ENCODE data around the gene ARMCX4.
"Not testable (repeated sequence)": the region's sequence is repeated elsewhere in the genome, so short reads cannot be mapped to it uniquely, and the experiment has no call there.

ARMCX4 gene

GRCh38 chrX:101485212-101485949 lies at the start of gene ARMCX4:
ARMCX4 (plus strand) TSS chrX:101485456; CDS start chrX:101488590, 3,134 bp downstream.
- FAIRE-seq: no peak

GRCh38 chrX:101442085-101442484 lies 43.2 kb upstream of the ARMCX4 start:
- no peak for FAIRE-seq

DNA sequence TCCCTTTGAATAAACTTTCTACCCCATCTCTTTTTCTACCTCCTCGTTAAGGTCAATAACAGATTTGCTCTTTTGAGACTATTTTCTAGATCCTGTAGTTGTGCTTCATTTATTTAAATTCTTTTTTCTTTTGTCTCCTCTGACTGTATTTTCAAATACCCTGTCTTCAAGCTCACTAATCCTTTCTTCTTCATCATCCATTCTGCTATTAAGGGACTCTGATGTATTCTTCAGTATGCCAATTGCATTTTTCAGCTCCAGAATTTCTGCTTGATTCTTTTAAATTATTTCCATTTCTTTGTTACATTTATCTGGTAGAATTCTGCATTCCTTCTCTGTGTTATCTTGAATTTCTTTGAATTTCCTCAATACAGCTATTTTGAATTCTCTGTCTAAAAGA lies 36.0 kb upstream of the ARMCX4 start:
- no peak for FAIRE-seq

DNA sequence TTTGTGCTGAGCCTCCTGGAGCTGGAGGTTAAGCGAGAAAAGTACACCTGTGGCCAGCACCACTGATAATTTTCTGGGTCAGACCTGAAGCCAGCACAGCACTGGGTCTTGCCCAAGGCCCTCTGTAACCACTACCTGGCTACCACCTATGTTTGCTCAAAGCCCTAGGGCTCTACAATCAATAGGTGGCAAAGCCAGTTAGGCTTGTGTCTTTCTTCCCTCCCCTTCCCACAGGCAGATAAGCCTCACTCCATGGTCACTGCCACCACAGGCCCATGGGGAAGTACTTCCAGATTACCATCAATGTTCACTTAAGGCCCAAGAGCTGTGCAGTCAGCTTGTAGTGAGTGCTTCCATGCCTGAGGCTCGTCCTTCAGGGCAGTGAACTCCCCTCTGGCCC lies 35.2 kb upstream of the ARMCX4 start:
- no peak for FAIRE-seq

DNA sequence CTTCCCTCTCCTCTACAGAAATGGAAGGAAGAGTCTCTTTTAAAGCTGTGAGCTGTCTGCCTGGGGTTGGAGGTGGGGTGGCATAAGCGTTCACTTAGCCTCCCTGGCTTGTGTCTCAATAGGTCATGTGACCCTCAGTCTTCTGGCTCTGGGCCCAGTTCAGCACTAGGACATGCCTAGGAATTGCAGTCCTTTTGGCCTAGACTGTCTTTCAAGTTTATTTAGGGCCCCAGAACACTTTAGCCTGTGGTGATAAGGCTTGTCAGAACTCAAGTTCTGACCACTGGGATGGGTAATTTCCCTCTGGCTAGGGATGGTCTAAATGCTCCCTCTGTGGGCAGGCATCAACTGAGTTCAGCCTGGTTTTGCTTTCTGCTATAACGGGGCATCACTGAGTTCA lies 34.3 kb upstream of the ARMCX4 start:
- FAIRE-seq: no peak

DNA sequence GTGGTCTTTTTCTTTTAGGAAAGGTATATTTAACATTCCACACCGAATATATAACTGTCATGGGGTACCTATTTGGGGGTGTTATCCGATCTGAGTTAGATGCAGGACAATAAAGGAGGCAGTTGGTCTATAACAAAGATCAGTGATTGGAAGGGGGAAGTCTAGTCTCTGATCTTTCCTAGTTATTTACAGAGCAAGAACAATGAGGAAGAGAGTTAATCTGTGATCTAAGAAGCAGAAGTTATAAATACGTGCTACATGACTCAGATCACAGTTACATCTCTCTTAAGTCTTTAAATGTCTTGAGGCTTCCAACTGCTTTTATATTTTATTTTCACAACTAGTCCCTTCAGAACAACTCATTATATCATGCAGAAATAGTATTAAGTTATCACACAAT lies 33.2 kb upstream of the ARMCX4 start:
- no peak for FAIRE-seq

DNA sequence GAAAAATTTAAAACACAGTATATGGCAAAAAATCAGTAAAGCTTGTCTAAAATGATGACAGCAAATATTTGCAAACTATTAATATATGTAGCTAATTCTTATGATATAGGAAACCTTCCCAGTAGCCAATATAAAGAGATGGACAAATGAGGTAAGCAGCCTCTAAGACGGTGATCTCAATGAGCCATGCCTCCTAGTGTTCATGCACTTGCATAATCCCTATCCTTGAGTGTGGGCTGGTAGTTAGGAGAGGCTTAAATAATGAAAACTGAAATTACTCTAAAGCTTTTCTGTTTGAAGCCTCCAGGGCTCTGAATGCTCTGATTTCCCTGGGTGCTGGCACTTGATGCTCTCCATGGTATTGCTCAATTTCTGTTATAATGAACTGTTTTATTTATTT lies 24.6 kb upstream of the ARMCX4 start:
- peak; percentile 11 for FAIRE-seq

DNA sequence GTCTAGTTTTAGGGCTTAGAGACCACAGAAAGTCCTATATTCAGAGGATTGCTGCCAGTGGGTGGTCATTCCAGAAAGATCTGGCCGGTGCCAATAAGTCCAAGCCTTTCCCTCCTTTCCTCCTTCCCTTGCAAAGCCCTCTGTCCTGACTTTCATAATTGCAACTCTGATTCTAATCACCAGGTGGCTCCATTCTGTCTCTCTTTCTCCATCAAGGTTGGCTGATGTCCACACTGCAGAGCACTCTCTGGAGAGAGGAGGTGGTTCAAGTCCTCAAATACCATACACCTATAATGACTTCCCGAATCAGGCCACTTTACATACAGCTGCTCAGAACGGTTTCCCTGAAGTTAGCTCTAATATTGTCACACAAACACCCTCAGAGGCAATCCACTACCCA lies 22.4 kb upstream of the ARMCX4 start:
- FAIRE-seq: peak; percentile 54

DNA sequence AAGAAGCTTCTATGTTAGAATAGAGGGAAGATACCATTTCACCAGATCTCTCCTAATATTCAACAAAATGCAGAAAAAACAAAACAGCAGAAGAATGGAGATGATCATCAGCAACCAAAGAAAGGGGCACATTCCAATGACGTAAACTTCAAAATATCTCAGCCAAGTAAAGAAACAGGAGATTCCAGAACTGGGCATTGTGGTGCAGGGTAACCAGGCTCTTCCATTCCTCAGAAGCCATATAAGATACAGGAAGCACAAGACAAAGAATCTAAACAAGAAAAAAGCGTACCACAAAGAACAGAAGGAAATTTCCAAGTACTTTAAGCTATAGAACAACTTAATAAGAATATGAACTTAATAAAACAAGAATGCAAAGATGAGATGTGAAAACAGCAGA lies 6.9 kb upstream of the ARMCX4 start:
- no peak for FAIRE-seq

- no peak for FAIRE-seq
Observed at GRCh38 chrX:101482296-101482695, 3.0 kb upstream of the ARMCX4 start.

- no peak for FAIRE-seq
Observed at GRCh38 chrX:101483705-101484104, 1.6 kb upstream of the ARMCX4 start.

DNA sequence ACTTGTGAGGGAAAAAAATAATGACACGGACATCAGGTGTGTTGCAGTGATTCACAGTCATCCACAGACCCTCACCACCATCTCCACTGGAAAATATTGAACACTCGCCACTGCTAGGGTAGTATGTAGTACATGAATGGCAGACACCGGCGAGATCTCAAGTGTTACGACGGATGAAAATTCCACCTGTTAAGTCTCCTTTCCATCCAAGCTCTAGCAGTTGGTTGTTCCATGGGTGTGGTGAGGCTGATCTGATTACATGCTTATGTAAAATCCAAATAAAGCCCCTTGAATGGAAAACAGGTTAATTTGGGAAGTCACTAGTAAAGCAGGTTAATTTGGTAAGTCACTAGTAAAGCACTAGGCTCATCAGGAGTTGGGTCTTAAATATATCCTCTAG lies 1.1 kb upstream of the ARMCX4 start:
- no peak for FAIRE-seq

- no peak for FAIRE-seq
Observed at GRCh38 chrX:101488796-101489195, 3.5 kb downstream of the ARMCX4 start.

DNA sequence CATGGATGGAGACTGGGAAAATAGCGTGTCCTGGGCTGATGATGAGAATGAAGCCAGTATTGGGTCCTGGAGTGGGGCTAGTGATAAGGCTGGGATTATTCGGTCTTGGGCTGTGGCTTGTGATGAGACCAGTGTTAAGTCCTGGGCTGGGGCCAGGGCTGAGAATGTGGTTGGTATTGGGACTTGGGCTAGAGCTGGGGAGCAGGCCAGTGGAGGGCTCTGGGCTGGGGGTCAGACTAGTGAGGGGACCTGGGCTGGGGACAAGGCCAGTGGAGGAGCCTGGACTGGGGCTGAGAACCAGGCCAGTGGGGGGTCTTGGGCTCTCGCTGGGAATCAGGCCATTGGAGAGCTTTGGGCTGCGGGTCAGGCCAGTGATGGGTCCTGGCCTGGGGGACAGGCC lies 6.7 kb downstream of the ARMCX4 start:
- FAIRE-seq: no peak

DNA sequence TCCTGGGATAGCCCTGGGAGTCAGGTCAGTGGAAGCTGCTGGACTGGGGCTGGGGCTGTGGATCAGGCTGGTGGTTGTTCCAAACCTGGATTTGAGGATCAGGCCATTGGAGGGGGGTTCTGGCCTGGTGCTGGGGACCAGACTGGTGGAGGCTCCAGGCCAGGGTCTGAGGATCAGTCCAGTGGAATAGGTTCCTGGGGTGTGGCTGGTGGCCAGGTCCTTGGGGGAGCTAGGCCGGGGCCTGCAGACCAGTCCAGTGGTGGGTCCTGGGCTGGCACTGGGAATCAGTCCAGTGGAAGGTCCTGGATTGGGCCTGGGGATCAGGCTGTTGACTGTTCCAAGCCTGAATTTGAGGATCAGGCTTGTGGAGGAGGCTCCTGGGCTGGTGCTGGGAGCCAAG lies 8.0 kb downstream of the ARMCX4 start:
- FAIRE-seq: no peak

DNA sequence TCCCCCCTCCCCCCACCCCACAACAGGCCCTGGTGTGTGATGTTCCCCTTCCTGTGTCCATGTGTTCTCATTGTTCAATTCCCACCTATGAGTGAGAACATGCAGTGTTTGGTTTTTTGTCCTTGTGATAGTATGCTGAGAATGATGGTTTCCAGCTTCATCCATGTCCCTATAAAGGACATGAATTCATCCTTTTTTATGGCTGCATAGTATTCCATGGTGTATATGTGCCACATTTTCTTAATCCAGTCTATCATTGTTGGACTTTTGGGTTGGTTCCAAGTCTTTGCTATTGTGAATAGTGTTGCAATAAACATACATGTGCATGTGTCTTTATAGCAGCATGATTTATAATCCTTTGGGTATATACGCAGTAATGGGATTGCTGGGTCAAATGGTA lies 17.7 kb downstream of the ARMCX4 start:
- FAIRE-seq: not testable (repeated sequence)

- FAIRE-seq: no peak
Observed at GRCh38 chrX:101507372-101507771, 22.1 kb downstream of the ARMCX4 start.

- FAIRE-seq: no peak
Observed at GRCh38 chrX:101507986-101508385, 22.7 kb downstream of the ARMCX4 start.

DNA sequence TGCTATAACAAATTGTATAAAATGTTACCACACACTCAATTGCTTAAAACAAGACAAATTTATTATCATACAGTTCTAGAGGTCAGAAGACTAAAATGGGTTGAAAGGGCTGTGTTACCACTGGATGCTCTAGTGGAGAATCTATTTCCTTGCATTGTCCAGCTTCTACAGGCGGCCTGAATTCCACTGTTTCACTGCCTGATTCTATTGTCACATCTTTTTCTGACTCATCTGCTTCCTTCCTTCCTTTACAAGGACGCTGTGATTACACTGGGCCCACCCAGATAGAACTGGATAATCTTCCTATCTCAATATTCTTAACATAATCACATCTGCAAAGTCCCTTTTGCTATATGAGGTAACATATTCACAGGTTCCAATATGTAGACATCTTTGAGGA lies 45.7 kb downstream of the ARMCX4 start:
- no peak for FAIRE-seq

Measured in G401.6 (cell line).